Choroid plexus epithelial cell (primary cell): ENCODE measurements around the gene HRK.

Source experiments
- DNase-seq: peaks from one replicate; pipeline ENCODE4 v3.0.0-alpha.2; 2010; ENCODE audit warnings: low read depth
- H3K4me3 ChIP-seq: 2 replicates; pipeline ENCODE4 v1.5.1; 2011; ENCODE audit warnings: low read depth, mild to moderate bottlenecking, control low read depth, low read length, moderate library complexity
- TF ChIP-seq, protein P1 (sequence below): conservative IDR thresholded peaks from 2 replicates; pipeline ENCODE4 v1.5.1; 2011; ENCODE audit warnings: low read depth, mild to moderate bottlenecking, control low read depth, inconsistent platforms, low read length, moderate library complexity

HRK gene

GRCh38 chr12:116867523-116867922, 13.7 kb downstream of the HRK start:
- TF ChIP-seq, protein P1, sequence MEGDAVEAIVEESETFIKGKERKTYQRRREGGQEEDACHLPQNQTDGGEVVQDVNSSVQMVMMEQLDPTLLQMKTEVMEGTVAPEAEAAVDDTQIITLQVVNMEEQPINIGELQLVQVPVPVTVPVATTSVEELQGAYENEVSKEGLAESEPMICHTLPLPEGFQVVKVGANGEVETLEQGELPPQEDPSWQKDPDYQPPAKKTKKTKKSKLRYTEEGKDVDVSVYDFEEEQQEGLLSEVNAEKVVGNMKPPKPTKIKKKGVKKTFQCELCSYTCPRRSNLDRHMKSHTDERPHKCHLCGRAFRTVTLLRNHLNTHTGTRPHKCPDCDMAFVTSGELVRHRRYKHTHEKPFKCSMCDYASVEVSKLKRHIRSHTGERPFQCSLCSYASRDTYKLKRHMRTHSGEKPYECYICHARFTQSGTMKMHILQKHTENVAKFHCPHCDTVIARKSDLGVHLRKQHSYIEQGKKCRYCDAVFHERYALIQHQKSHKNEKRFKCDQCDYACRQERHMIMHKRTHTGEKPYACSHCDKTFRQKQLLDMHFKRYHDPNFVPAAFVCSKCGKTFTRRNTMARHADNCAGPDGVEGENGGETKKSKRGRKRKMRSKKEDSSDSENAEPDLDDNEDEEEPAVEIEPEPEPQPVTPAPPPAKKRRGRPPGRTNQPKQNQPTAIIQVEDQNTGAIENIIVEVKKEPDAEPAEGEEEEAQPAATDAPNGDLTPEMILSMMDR = no peak
- H3K4me3 ChIP-seq = no peak overlapping the region
- no peak for DNase-seq

DNA sequence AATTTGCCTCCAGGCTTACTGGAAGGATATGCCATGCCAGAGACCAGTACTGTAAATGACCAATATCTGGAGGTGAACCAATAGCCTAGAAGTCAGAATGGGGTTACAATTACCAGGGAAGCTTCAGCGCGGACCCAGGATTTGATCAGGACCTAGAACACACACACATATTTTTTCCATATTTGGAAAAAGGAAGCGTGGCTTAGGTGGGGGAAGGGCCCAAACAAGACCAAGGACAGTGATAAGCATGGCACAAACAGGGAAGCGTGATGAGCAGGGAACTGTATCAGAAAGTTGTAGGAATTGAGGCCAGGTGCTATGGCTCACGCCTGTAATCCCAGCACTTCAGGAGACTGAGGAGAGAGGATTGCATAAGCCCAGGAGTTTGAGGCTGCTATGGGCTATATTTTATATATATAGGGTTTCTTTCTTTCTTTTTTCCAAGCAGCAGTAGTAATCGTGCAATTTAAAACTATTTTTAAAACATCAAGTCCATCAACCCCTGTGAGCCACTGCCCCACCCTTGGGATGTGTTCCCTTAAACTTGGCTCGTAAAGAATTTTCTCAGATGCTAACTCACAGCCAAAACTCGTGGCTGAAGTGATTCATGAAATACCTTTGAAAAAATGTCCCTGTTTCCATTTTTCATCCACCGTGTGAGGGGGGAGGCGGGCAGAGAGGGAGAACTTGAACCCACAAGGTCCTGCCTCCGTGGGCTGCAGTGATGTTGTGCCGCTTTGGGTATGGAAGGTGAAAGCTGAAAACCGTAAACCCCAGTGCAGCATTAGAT, 16.7 kb downstream of the HRK start:
- peak; percentile 78 for DNase-seq
- H3K4me3 ChIP-seq = no peak overlapping the region
- TF ChIP-seq, protein P1 = no peak

DNA sequence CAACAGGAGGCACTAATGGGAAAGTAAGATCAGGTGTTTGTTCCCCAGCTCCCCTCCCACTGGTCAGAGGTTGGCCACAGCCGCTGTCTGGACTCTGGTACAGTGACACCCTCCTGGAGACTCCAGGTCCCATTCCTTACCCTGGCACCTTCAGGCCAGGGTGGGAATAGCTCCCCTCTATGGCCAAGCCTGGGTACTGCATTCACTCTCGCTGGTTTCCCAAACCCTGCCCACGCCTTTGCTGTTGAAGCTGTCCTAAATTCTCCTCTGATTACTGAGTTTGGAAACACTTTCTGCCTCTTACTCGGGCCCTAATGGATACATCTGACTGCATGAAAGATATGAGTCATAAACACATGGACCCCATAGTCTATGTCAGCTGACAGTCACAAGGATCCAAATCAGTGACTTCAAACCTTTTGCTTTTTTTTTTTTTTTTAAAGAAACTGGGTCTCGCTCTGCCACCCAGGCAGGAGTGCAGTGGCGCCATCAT, 17.9 kb downstream of the HRK start:
- DNase-seq = peak; percentile 55
- TF ChIP-seq, protein P1 = peak; percentile 65
- no peak overlapping the region for H3K4me3 ChIP-seq

- no peak for DNase-seq
- TF ChIP-seq, protein P1 = no peak
- no peak overlapping the region for H3K4me3 ChIP-seq
These were observed 19.1 kb downstream of the HRK start for GRCh38 chr12:116862167-116862566.

DNA sequence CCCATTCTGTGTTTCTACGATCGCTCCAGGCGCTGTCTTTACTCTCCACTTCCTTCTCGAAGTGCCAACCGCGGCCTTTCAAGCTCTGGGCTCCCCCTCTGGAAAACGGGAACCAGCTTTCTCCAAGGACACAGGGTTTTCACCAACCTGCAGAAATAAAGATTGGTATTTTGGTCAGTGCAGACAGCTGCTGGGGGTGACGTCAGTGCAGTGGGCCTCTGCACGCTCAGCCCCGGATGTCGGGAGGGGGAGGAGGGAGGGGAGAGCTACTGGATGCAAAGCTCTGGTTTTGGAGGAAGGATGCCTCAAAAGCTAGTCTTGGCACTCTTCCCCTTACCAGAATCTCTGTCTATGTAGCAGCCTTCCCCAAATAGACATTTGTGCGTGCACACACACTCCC, 19.9 kb downstream of the HRK start:
- DNase-seq = peak; percentile 60
- TF ChIP-seq, protein P1 = no peak
- H3K4me3 ChIP-seq = no peak overlapping the region

DNA sequence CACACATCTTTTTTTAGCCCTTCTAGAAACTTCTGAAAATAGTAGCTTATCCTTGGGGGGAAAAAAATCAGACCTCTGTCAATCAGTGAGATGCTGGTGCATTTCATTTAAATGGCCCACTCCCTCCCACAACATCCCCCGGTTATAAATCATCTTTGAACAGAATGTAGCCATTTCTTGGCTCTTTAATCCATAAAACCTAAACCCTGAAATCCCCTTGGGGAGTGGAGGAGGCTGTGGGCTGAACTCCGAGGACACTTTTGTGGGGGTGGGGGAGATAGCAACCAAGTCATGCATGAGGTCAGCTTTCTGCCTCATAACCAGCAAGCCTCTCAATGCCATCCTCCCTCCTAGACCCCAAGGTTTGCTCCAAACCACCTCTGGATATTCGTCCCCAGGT, 21.0 kb downstream of the HRK start:
- TF ChIP-seq, protein P1 = no peak
- no peak overlapping the region for H3K4me3 ChIP-seq
- DNase-seq = no peak

DNA sequence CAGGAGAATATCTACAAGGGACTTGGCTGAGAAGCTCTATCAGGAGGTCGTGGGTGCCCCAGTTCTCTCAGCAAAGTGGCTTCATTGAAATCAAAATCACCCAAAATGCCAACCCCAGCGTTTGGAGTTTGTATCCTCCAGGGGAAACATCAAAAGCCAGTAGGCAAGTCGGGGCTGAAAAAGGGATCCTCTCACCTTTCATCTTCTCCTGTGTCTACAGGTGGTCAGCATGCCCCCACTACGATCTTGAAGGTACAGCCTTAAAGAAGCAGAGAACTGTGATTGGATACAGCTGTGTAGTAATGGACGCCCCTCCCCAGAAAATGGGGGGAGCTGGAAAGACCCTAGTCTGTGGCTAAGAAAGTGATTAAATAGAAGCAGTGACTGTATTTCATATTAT, 22.2 kb downstream of the HRK start:
- no peak overlapping the region for H3K4me3 ChIP-seq
- TF ChIP-seq, protein P1 = no peak
- no peak for DNase-seq
